Activated gamma-delta T cell treated with Interleukin-2 at 50 U/mL for 16 hours (primary cell): ENCODE results near the gene PER2.
A peak's percentile ranks its signal among the peaks of the same experiment; 100 is the strongest.
"Not testable (repeated sequence)": the region's sequence is repeated elsewhere in the genome, so short reads cannot be mapped to it uniquely, and the experiment has no call there.

Experiments used
- DNase-seq: peaks from one replicate; pipeline ENCODE4 v3.0.0-alpha.2; 2020

The PER2 gene

GRCh38 chr2:238287737-238288649, at the start of gene PER2:
TSS of gene PER2 (minus strand) at chr2:238288610. CDS start at chr2:238277936, 10,674 bp downstream.
- DNase-seq: no peak

GRCh38 chr2:238337846-238338245, 49.4 kb upstream of the PER2 start:
- DNase-seq: no peak

- DNase-seq: no peak
Observed at GRCh38 chr2:238336793-238337444, 48.5 kb upstream of the PER2 start.

- DNase-seq: no peak
Observed at GRCh38 chr2:238336151-238336550, 47.7 kb upstream of the PER2 start.

GRCh38 chr2:238335591-238335990, 47.2 kb upstream of the PER2 start:
- DNase-seq: not testable (repeated sequence)

GRCh38 chr2:238334885-238335284, 46.5 kb upstream of the PER2 start:
- DNase-seq: no peak

- no peak for DNase-seq
Observed at GRCh38 chr2:238331916-238332315, 43.5 kb upstream of the PER2 start.

- DNase-seq: no peak
Observed at GRCh38 chr2:238330391-238330790, 42.0 kb upstream of the PER2 start.

- no peak for DNase-seq
Observed at GRCh38 chr2:238327751-238328150, 39.3 kb upstream of the PER2 start.

- no peak for DNase-seq
Observed at GRCh38 chr2:238326801-238327365, 38.5 kb upstream of the PER2 start.

- no peak for DNase-seq
Observed at GRCh38 chr2:238325694-238326093, 37.3 kb upstream of the PER2 start.

- DNase-seq: not testable (repeated sequence)
Observed at GRCh38 chr2:238324248-238324647, 35.8 kb upstream of the PER2 start.

GRCh38 chr2:238322001-238322411, 33.6 kb upstream of the PER2 start:
- no peak for DNase-seq

- no peak for DNase-seq
Observed at GRCh38 chr2:238321467-238321866, 33.1 kb upstream of the PER2 start.

- peak; percentile 7 for DNase-seq
Observed at GRCh38 chr2:238320648-238321281, 32.4 kb upstream of the PER2 start.

- peak; percentile 81 for DNase-seq
Observed at GRCh38 chr2:238320246-238320647, 31.8 kb upstream of the PER2 start, which contains the start of gene TRAF3IP1. TSS of gene TRAF3IP1 (plus strand) at chr2:238320518. CDS start at chr2:238320663, 145 bp downstream.

GRCh38 chr2:238315031-238315595, 26.7 kb upstream of the PER2 start:
- DNase-seq: no peak

GRCh38 chr2:238314576-238314975, 26.2 kb upstream of the PER2 start:
- DNase-seq: no peak

GRCh38 chr2:238313991-238314350, 25.6 kb upstream of the PER2 start:
- DNase-seq: no peak

- no peak for DNase-seq
Observed at GRCh38 chr2:238313289-238313990, 25.0 kb upstream of the PER2 start.

- not testable (repeated sequence) for DNase-seq
Observed at GRCh38 chr2:238310721-238311120, 22.3 kb upstream of the PER2 start.

GRCh38 chr2:238308177-238308576, 19.8 kb upstream of the PER2 start:
- DNase-seq: no peak
